ENCODE data around the gene RPH3AL.

RPH3AL gene

DNA sequence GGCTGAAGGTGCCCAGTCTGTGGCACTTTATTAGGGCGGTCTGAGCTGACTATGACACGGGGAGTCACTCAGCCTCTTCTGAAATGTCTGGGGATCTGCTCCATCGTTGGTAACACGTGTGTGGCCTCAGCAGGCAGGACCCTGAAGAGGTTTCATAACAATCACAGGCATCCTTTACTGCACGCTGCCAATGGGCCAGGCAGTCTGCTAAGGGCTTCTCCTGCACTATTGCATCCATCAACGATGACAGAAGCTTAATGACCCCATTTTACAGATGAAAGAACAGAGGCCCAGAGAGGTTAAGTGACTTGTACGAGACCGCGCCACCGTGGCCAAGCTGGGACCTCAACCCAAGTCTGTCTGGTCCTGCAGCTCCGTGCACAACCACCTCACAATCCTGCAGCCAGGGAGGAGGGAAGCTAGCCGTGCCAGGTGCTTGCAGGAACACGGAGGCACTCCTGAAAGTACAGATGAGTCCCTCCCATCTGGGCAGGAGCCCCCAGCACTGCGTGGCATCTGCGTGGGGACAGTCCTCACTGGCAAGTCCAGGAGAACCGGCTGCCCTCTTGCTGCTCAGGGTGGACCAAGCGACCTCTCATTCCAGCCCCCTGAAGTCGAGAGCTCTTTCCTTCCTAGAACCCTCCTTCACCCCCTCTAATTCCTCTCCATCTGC lies 40.0 kb downstream of the RPH3AL start:
- DNase-seq (ENCODE audit: low read depth in 1 of 2, low spot score in 1 of 2) = no peak
- in situ Hi-C loops (cut with HindIII; ENCODE audit: low pct_unique_long_range_greater_than_20kb, low sequenced_read_pairs) = no loop called here
- no peak for TF ChIP-seq JUND (IDR thresholded peaks at IDR 0.05; ENCODE audit: low read depth)

- in situ Hi-C loops (cut with HindIII; ENCODE audit: low pct_unique_long_range_greater_than_20kb, low sequenced_read_pairs) = no loop called here
- DNase-seq (ENCODE audit: low read depth in 1 of 2, low spot score in 1 of 2) = no peak
- no peak for TF ChIP-seq JUND (IDR thresholded peaks at IDR 0.05; ENCODE audit: low read depth)
Measured at GRCh38 chr17:311119-311782, 41.4 kb downstream of the RPH3AL start.

DNA sequence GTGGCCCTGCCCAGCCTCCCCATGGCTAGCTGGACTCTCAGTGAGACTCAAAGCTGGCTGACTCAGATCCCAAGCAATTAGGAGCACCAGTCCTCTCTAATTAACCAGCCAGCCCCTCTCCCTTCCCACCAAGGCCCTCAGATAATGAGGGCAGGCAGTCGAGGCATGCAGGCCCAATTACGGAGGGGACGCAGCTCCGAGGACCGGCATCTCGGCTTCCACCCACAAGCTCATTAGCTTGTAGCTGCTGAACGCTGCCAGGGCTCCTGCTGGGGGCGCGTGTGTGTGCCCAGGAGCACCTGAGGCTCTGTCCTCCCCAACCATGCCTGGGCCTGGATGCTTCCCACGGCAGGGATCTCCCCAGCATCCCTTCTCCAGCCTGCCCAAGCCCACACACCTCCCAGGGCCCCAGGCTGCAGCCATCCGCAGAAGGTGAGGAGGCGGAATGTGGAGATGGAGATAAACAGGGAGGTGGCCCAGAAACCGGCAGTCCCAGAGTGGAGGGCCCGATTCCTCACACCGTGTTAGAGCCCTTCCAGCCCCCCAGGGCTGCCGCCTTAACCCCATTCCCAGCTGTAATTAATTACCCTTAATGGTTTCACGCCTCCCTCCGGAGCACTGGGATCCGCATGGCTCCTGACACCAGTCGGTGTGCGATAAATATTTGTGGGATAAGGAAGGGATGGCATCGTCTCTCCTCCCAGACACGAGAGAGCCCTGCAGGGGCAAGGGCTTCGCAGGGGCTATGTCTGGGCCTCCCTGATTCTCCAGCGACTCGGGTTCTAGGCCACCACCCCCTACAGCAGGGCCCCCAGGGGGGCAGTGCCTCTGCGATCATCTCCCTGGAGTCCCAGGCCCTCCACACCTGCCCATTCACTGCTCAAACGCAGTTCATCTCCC lies 42.2 kb downstream of the RPH3AL start:
- no peak for TF ChIP-seq JUND (IDR thresholded peaks at IDR 0.05; ENCODE audit: low read depth)
- in situ Hi-C loops (cut with HindIII; ENCODE audit: low pct_unique_long_range_greater_than_20kb, low sequenced_read_pairs) = no loop called here
- DNase-seq (ENCODE audit: low read depth in 1 of 2, low spot score in 1 of 2) = no peak

DNA sequence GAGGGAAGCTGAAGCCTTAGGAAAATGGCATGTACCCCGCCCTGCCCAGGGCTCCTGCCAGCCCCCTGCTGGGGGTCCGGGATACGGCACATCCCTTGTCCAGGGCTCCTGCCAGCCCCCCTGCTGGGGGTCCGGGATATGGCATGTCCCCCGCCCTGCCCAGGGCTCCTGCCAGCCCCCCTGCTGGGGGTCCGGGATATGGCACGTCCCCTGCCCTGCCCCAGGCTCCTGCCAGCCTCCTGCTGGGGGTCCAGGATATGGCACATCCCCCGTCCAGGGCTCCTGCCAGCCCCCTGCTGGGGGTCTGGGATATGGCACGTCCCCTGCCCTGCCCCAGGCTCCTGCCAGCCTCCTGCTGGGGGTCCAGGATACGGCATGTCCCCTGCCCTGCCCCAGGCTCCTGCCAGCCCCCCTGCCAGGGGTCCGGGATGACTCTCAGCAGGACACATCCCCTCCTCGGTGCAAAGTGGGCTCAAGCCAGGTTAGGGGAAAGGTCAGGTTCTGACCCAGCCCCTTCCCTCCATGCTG lies 43.2 kb downstream of the RPH3AL start:
- in situ Hi-C loops (cut with HindIII; ENCODE audit: low pct_unique_long_range_greater_than_20kb, low sequenced_read_pairs) = no loop called here
- DNase-seq (ENCODE audit: low read depth in 1 of 2, low spot score in 1 of 2) = no peak
- TF ChIP-seq JUND (IDR thresholded peaks at IDR 0.05; ENCODE audit: low read depth) = no peak

GRCh38 chr17:307741-308507 lies 44.7 kb downstream of the RPH3AL start:
- TF ChIP-seq JUND (IDR thresholded peaks at IDR 0.05; ENCODE audit: low read depth) = no peak

GRCh38 chr17:307295-307691 lies 45.3 kb downstream of the RPH3AL start:
- TF ChIP-seq JUND (IDR thresholded peaks at IDR 0.05; ENCODE audit: low read depth) = no peak
- no peak for DNase-seq (ENCODE audit: low read depth in 1 of 2, low spot score in 1 of 2)
- in situ Hi-C loops (cut with HindIII; ENCODE audit: low pct_unique_long_range_greater_than_20kb, low sequenced_read_pairs) = no loop called here

More at GRCh38 chr17:307741-308507, 44.7 kb downstream of the RPH3AL start:
- in situ Hi-C loops (cut with HindIII; ENCODE audit: low pct_unique_long_range_greater_than_20kb, low sequenced_read_pairs) = no loop called here
- DNase-seq (ENCODE audit: low read depth in 1 of 2, low spot score in 1 of 2) = no peak

GRCh38 chr17:306536-307294 lies 45.9 kb downstream of the RPH3AL start:
- in situ Hi-C loops (cut with HindIII; ENCODE audit: low pct_unique_long_range_greater_than_20kb, low sequenced_read_pairs) = no loop called here
- no peak for DNase-seq (ENCODE audit: low read depth in 1 of 2, low spot score in 1 of 2)

GRCh38 chr17:306116-306515 lies 46.5 kb downstream of the RPH3AL start:
- no peak for DNase-seq (ENCODE audit: low read depth in 1 of 2, low spot score in 1 of 2)
- in situ Hi-C loops (cut with HindIII; ENCODE audit: low pct_unique_long_range_greater_than_20kb, low sequenced_read_pairs) = no loop called here
- TF ChIP-seq JUND (IDR thresholded peaks at IDR 0.05; ENCODE audit: low read depth) = no peak

More at GRCh38 chr17:306536-307294, 45.9 kb downstream of the RPH3AL start:
- no peak for TF ChIP-seq JUND (IDR thresholded peaks at IDR 0.05; ENCODE audit: low read depth)

DNA sequence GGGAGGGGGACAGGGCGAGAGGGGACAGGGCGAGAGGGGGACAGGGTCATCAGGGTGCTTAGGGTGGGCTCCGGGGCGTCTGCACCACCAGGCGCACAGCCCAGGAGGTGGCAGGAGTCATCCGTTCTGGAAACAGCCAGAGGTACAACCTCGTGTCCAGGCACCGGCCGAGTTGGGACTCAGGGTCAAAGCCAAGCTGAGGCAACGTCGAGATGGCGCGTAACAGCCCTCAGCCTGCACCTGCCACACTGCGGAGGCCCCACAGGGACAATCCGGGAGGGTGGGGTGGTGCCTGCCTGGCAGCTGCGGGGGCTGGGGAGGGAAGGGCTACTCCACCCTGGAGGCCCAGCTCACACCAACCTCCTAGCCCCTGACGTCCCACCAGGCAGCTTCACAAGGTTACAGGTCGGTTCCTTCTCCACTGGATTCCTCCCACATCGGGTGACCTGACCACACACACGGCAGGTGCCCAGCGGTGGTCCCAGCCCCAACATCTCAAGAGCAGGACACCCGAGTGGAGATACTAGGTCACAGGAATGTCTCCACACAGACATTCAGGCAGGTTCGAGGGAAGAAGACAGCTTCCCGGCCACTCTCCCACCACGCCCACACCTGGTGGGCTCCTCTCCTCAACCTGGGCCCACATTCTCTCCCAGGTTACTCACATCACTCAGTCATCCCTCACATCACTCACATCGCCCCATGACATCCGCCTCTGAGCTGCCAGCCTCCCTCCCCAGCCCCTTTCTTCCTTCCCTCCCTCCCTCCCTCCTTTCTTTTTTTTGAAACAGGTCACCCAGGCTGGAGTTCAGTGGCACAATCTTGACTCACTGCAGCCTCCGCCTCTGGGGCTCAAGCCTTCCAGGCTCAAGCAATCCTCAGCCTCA lies 47.3 kb downstream of the RPH3AL start:
- in situ Hi-C loops (cut with HindIII; ENCODE audit: low pct_unique_long_range_greater_than_20kb, low sequenced_read_pairs) = no loop called here
- DNase-seq (ENCODE audit: low read depth in 1 of 2, low spot score in 1 of 2) = peak in 1 of 2 experiments; percentile 29
- no peak for TF ChIP-seq JUND (IDR thresholded peaks at IDR 0.05; ENCODE audit: low read depth)

- TF ChIP-seq JUND (IDR thresholded peaks at IDR 0.05; ENCODE audit: low read depth) = no peak
- in situ Hi-C loops (cut with HindIII; ENCODE audit: low pct_unique_long_range_greater_than_20kb, low sequenced_read_pairs) = no loop called here
- DNase-seq (ENCODE audit: low read depth in 1 of 2, low spot score in 1 of 2) = no peak
Measured at GRCh38 chr17:304461-304860, 48.1 kb downstream of the RPH3AL start.

Data from T47D (cell line).